ENCODE results near the gene TCHP. TPM values are rescaled to one million over a fixed set of nuclear protein-coding genes. Genes with fewer than 3 reads are reported as not detected.

TCHP gene
- total and polyA plus RNA-seq, 2 of the 13 experiments (the other 11 are each of a cell fraction or from before 2014, with no cell fraction given) = 6.7 to 12.2 TPM

DNA sequence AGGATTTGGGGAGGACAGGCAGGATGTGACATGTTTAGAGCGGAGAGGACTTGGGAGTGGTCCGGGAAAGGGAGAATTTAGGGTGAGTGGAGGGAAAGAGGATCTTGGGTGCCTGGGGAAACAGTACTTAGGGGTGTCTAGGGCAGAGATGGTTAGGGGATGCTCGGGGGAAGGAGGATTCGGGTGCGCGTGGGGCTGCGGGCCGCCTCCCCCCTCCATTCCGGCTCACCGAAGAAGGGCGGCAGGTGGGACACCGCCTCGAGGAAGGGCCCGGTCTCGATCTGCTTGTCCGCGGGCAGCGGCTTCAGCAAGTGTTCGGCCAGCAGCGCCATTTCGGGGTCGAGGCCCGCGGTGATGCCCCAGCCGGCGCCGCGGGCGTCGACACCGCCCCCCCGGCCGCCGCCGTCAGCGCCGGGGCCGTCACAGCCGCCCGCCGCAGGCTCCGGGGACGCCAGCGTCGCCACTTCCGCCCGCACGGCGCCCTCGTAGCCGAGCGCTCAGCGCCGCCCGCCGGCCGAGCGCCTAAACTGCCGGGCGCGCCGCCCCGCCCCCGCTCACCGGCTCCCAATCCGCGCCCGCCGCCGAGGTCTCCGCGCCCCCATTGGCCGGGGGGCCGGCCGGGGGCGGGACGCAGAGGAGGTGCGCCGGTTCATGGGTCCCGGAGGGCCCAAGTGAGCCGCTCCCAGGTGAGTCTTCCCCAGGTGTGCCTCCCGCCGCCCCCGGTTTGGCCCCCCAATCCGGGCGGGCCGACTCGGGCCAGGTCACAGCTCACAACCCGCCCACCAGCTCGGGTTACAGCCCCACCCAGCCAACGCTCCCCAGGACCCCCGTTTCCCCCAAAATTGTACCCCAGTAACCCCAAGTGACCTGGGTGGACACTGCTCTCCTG is 19.8 kb upstream of the TCHP start, which contains the start of gene GLTP (continued):
- TF ChIP-seq ZNF24 (IDR thresholded peaks at IDR 0.05) (no peak), ZNF672 (CRISPR knock-in tag; IDR thresholded peaks at IDR 0.05) (no peak), ZBTB20 (CRISPR knock-in tag; IDR thresholded peaks at IDR 0.05; ENCODE audit: borderline replicate concordance, low read depth) (no peak), BRD4 (CRISPR knock-in tag; IDR thresholded peaks at IDR 0.05) (no peak), POLR2A (IDR thresholded peaks at IDR 0.05; ENCODE audit: insufficient read depth in 1 of 2, low read depth in 2 of 2, low read length in 2 of 2) (peak in 1 of 2 experiments; percentile 32; a peak in 1 of 4 replicates), ETV5 (CRISPR knock-in tag; IDR thresholded peaks at IDR 0.05; ENCODE audit: borderline replicate concordance) (peak; percentile 56), ZSCAN22 (CRISPR knock-in tag; IDR thresholded peaks at IDR 0.05) (no peak), KDM2A (CRISPR knock-in tag; IDR thresholded peaks at IDR 0.05; ENCODE audit: borderline replicate concordance, low read depth) (0 out of 2 replicates have a peak, but pooled peaks have one; percentile 19), RBM22 (optimal IDR thresholded peaks at IDR 0.05; ENCODE audit: low read length) (no peak), ATF7-NPFF (CRISPR knock-in tag; IDR thresholded peaks at IDR 0.05; ENCODE audit: low read depth) (peak; percentile 58; the same call in 1 of the 2 replicates), ZNF354B (CRISPR knock-in tag; IDR thresholded peaks at IDR 0.05) (no peak), SP1 (IDR thresholded peaks at IDR 0.05) (no peak), SP1 (CRISPR knock-in tag; IDR thresholded peaks at IDR 0.05) (peak; percentile 72), ATF7 (IDR thresholded peaks at IDR 0.05) (no peak), ATF7 (CRISPR knock-in tag; IDR thresholded peaks at IDR 0.05) (no peak), ZNF205 (CRISPR knock-in tag; IDR thresholded peaks at IDR 0.05) (0 out of 2 replicates have a peak, but pooled peaks have one; percentile 13), EEA1 (CRISPR knock-in tag; IDR thresholded peaks at IDR 0.05; ENCODE audit: borderline replicate concordance) (0 out of 2 replicates have a peak, but pooled peaks have one; percentile 25)
- TF ChIP-seq, protein P1, sequence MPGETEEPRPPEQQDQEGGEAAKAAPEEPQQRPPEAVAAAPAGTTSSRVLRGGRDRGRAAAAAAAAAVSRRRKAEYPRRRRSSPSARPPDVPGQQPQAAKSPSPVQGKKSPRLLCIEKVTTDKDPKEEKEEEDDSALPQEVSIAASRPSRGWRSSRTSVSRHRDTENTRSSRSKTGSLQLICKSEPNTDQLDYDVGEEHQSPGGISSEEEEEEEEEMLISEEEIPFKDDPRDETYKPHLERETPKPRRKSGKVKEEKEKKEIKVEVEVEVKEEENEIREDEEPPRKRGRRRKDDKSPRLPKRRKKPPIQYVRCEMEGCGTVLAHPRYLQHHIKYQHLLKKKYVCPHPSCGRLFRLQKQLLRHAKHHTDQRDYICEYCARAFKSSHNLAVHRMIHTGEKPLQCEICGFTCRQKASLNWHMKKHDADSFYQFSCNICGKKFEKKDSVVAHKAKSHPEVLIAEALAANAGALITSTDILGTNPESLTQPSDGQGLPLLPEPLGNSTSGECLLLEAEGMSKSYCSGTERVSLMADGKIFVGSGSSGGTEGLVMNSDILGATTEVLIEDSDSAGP (CRISPR knock-in tag; IDR thresholded peaks at IDR 0.05; ENCODE audit: borderline replicate concordance) = peak; percentile 42; the same call in 1 of the 2 replicates
- TF ChIP-seq, protein P2, sequence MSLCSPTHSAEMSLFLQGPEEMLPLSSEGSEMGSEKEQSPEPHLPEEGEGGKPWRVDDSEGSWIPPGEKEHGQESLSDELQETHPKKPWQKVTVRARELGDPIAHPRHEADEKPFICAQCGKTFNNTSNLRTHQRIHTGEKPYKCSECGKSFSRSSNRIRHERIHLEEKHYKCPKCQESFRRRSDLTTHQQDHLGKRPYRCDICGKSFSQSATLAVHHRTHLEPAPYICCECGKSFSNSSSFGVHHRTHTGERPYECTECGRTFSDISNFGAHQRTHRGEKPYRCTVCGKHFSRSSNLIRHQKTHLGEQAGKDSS (CRISPR knock-in tag; IDR thresholded peaks at IDR 0.05; ENCODE audit: borderline replicate concordance, low read depth) = no peak
- TF ChIP-seq, protein P3, sequence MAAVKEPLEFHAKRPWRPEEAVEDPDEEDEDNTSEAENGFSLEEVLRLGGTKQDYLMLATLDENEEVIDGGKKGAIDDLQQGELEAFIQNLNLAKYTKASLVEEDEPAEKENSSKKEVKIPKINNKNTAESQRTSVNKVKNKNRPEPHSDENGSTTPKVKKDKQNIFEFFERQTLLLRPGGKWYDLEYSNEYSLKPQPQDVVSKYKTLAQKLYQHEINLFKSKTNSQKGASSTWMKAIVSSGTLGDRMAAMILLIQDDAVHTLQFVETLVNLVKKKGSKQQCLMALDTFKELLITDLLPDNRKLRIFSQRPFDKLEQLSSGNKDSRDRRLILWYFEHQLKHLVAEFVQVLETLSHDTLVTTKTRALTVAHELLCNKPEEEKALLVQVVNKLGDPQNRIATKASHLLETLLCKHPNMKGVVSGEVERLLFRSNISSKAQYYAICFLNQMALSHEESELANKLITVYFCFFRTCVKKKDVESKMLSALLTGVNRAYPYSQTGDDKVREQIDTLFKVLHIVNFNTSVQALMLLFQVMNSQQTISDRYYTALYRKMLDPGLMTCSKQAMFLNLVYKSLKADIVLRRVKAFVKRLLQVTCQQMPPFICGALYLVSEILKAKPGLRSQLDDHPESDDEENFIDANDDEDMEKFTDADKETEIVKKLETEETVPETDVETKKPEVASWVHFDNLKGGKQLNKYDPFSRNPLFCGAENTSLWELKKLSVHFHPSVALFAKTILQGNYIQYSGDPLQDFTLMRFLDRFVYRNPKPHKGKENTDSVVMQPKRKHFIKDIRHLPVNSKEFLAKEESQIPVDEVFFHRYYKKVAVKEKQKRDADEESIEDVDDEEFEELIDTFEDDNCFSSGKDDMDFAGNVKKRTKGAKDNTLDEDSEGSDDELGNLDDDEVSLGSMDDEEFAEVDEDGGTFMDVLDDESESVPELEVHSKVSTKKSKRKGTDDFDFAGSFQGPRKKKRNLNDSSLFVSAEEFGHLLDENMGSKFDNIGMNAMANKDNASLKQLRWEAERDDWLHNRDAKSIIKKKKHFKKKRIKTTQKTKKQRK (IDR thresholded peaks at IDR 0.05; ENCODE audit: low read length) = no peak
- TF ChIP-seq, protein P4, sequence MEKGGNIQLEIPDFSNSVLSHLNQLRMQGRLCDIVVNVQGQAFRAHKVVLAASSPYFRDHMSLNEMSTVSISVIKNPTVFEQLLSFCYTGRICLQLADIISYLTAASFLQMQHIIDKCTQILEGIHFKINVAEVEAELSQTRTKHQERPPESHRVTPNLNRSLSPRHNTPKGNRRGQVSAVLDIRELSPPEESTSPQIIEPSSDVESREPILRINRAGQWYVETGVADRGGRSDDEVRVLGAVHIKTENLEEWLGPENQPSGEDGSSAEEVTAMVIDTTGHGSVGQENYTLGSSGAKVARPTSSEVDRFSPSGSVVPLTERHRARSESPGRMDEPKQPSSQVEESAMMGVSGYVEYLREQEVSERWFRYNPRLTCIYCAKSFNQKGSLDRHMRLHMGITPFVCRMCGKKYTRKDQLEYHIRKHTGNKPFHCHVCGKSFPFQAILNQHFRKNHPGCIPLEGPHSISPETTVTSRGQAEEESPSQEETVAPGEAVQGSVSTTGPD (CRISPR knock-in tag; IDR thresholded peaks at IDR 0.05) = no peak

Measured in HepG2 (cell line).